ENCODE results near the gene TNFRSF18.

The TNFRSF18 gene

GRCh38 chr1:1162597-1163537 is 43.5 kb downstream of the TNFRSF18 start:
- DNase-seq: no peak

GRCh38 chr1:1161683-1162079 is 44.7 kb downstream of the TNFRSF18 start:
- no peak for DNase-seq

- no peak for DNase-seq
Measured at GRCh38 chr1:1161078-1161682, 45.2 kb downstream of the TNFRSF18 start.

- no peak for DNase-seq
Measured at GRCh38 chr1:1160281-1160930, 46.0 kb downstream of the TNFRSF18 start.

GRCh38 chr1:1157914-1158710 is 48.3 kb downstream of the TNFRSF18 start:
- DNase-seq: peak; percentile 26

- peak; percentile 73 for DNase-seq
Measured at GRCh38 chr1:1157426-1157913, 48.9 kb downstream of the TNFRSF18 start.

GRCh38 chr1:1157033-1157365 is 49.4 kb downstream of the TNFRSF18 start:
- DNase-seq: no peak

- no peak for DNase-seq
Measured at GRCh38 chr1:1156140-1157032, 50.0 kb downstream of the TNFRSF18 start.

- DNase-seq: no peak
Measured at GRCh38 chr1:1155258-1155657, 51.1 kb downstream of the TNFRSF18 start.

- DNase-seq: no peak
Measured at GRCh38 chr1:1153874-1154273, 52.5 kb downstream of the TNFRSF18 start.
